Heart right ventricle (tissue), 16 donors: ENCODE results near the gene CDH12. TPM values are rescaled to one million over a fixed set of nuclear protein-coding genes. Genes with fewer than 3 reads are reported as not detected.

ENCODE experiments used
- ATAC-seq, 8 donors: fragments of 200-7000 bp; cut with Tn5 transposase; one replicate each; pipeline ENCODE4 v1.9.1; 2020; ENCODE audit warnings: mild to moderate bottlenecking in 8 of 8, moderate library complexity in 8 of 8, moderate number of reproducible peaks in 1 of 8
- DNase-seq, 2 donors: peaks; one replicate each; pipeline ENCODE4 v3.0.0-alpha.2; 2020
- H3K27ac ChIP-seq, 10 donors: fragments of 200-600 bp; sonication (generic) in 2 of 10; one replicate each; pipeline versions ENCODE4 v1.5.0 to v1.8.0; 2020 to 2022; ENCODE audit warnings: mild to moderate bottlenecking in 3 of 10
- H3K27me3 ChIP-seq, 7 donors: fragments of 200-600 bp; one replicate each; pipeline ENCODE4 v1.8.0; 2021 to 2022; ENCODE audit warnings: mild to moderate bottlenecking in 2 of 7
- H3K36me3 ChIP-seq, 9 donors: fragments of 200-600 bp; sonication (generic) in 1 of 9; one replicate each; pipeline versions ENCODE4 v1.5.0 to v1.8.0; 2020 to 2022; ENCODE audit warnings: mild to moderate bottlenecking in 2 of 9
- H3K4me1 ChIP-seq, 9 donors: fragments of 200-600 bp; sonication (generic) in 1 of 9; one replicate each; pipeline versions ENCODE4 v1.5.0 to v1.8.0; 2020 to 2022; ENCODE audit warnings: mild to moderate bottlenecking in 4 of 9
- H3K4me3 ChIP-seq, 10 donors: fragments of 200-600 bp; sonication (generic) in 2 of 10; one replicate each; pipeline versions ENCODE4 v1.5.0 to v1.8.0; 2020 to 2022; ENCODE audit warnings: mild to moderate bottlenecking in 7 of 10, moderate library complexity in 2 of 10
- H3K9me3 ChIP-seq, 11 donors: fragments of 200-600 bp in 10 of 11; sonication (generic) in 2 of 11; one replicate each; pipeline versions ENCODE4 v1.5.0 to v1.8.0; 2013 to 2022; ENCODE audit warnings: mild to moderate bottlenecking in 2 of 11, control low read depth in 1 of 11, moderate library complexity in 1 of 11
- CTCF ChIP-seq, 9 donors: fragments of 200-600 bp; sonication (generic) in 2 of 9; IDR thresholded peaks; one replicate each; pipeline versions ENCODE4 v1.5.0 to v1.8.0; 2021 to 2022; ENCODE audit warnings: antibody characterized with exemption in 9 of 9, mild to moderate bottlenecking in 5 of 9, moderate library complexity in 1 of 9
- WGBS, 2 donors: extraction: QIAGEN DNeasy Blood & Tissue Kit; methylation state at CpG; one replicate each; pipeline ENCODE4 v1.1.7; 2013; ENCODE audit warnings: inconsistent platforms in 1 of 2; 5-methylcytosine and 5-hydroxymethylcytosine counted together
- intact Hi-C, 10 donors: fragments of 100-400 bp; cut with DNase I; formaldehyde crosslinking; loops; one replicate each; pipeline versions ENCODE4 v1.11.1 to v1.14.2; 2022
- polyA plus RNA-seq, 2 donors: library from polyadenylated mRNA; stranded (reverse); fragments of 200-250 nt; gene quantifications; one replicate each; pipeline ENCODE4 v1.2.3, GENCODE V29; 2013
- total RNA-seq, 10 donors: library from RNA; stranded (reverse); fragmentation: NEBNext Ultra II Directional in 3 of 10; extraction: Animal tissue kit (Norgen Biotek cat#: 25700) in 3 of 10; gene quantifications; one replicate each; pipeline versions ENCODE4 v1.2.1 to v1.2.4, GENCODE V29; 2021 to 2023
- donor health status: Arrhythmogenic right ventricular cardiomyopathy.
- donor health status: ischemic (EF 13 %, LVEDD 7.1; RV severe dilation, severe dysfunction).
- donor health status: healthy with polysubstance abuse.
- donor health status: DM: no; HTN: yes; CAD: no.
- donor health status: DM: no; HTN: no; CAD: no.
- donor health status: ischemic (EF 25% LVEDD 6.9; RV normal size, moderate dysfunction).
- donor health status: ischemic (EF 25% LVEDD 5.7; RV mildly dilated, moderate dysfunction).
- donor health status: healthy.
- donor health status: DM: yes; HTN: yes; CAD: no.
- donor health status: Ischemic cardiomyopathy.
- donor health status: ischemic (EF 35%, LVEDD 5.7; RV mildly dilated, moderate dysfunction).
- donor health status: nonischemic (EF 11% LVEDD 7.7; RV severe dilation, severe dysfunction).
- donor health status: DM: yes; HTN: yes; CAD: no.
- donor health status: PGD.
- donor health status: ischemic (EF 29% LVEDD 5.4; RV normal size, mild dysfunction).
- donor health status: nonischemic (EF 23%, LVEDD 6.1; RV moderate dilation, normal function).

The CDH12 gene
- total and polyA plus RNA-seq, 12 donors: not detected

GRCh38 chr5:22411554-22412349 lies 441.4 kb downstream of the CDH12 start:
- H3K36me3 ChIP-seq: no peaks in the 10 kb centered on the region
- no peaks in the 10 kb centered on the region for H3K27me3 ChIP-seq
- H3K4me3 ChIP-seq: no peak overlapping the region
- ATAC-seq (no peak), DNase-seq (no peak)
- H3K27ac ChIP-seq: no peak overlapping the region
- no peaks in the 10 kb centered on the region for H3K4me1 ChIP-seq
- intact Hi-C loops: no loop called here
- WGBS, 2 donors: 39 to 42% methylated on average over 4 of the region's 4 CpGs
- H3K9me3 ChIP-seq: peaks cover 0 to 5% (median 0%) of the 10 kb centered on the region in 11 donors
- no peak for TF ChIP-seq CTCF (IDR thresholded peaks at IDR 0.05)

GRCh38 chr5:22391956-22392355 lies 461.2 kb downstream of the CDH12 start:
- Histone ChIP-seq H3K27me3 (no peaks in the 10 kb centered on the region), H3K4me3 (no peak overlapping the region), H3K36me3 (no peaks in the 10 kb centered on the region), H3K9me3 (peaks cover 0 to 4% (median 0%) of the 10 kb centered on the region in 11 donors), H3K27ac (no peak overlapping the region), H3K4me1 (no peaks in the 10 kb centered on the region)
- WGBS, 2 donors: 58 to 73% methylated on average over 3 of the region's 3 CpGs
- ATAC-seq (no peak), DNase-seq (no peak)
- intact Hi-C loops: no loop called here
- no peak for TF ChIP-seq CTCF (IDR thresholded peaks at IDR 0.05)

GRCh38 chr5:22390888-22391287 lies 462.3 kb downstream of the CDH12 start:
- H3K9me3 ChIP-seq: peaks cover 0 to 4% (median 0%) of the 10 kb centered on the region in 11 donors
- H3K36me3 ChIP-seq: no peaks in the 10 kb centered on the region
- DNase-seq (no peak), ATAC-seq (no peak)
- no peak for TF ChIP-seq CTCF (IDR thresholded peaks at IDR 0.05)
- intact Hi-C loops: no loop called here
- no peaks in the 10 kb centered on the region for H3K27me3 ChIP-seq
- no peak overlapping the region for H3K4me3 ChIP-seq
- H3K4me1 ChIP-seq: no peaks in the 10 kb centered on the region
- no peak overlapping the region for H3K27ac ChIP-seq

- H3K9me3 ChIP-seq: peaks cover 0 to 22% (median 0%) of the 10 kb centered on the region in 11 donors
- no peak overlapping the region for H3K4me3 ChIP-seq
- H3K27ac ChIP-seq: no peak overlapping the region
- DNase-seq: no peak
- no peak for ATAC-seq
- H3K27me3 ChIP-seq: no peaks in the 10 kb centered on the region
- intact Hi-C loops: no loop called here
- H3K36me3 ChIP-seq: no peaks in the 10 kb centered on the region
- no peaks in the 10 kb centered on the region for H3K4me1 ChIP-seq
- whole genome bisulfite sequencing, 2 donors: 60 to 76% methylated on average over 1 of the region's 1 CpG
- TF ChIP-seq CTCF (IDR thresholded peaks at IDR 0.05): no peak
These were observed 480.1 kb downstream of the CDH12 start for GRCh38 chr5:22372826-22373660.
